Smooth muscle cell (in vitro differentiated cells): ENCODE measurements around the gene CDH7. TPM values are rescaled to one million over a fixed set of nuclear protein-coding genes. Genes with fewer than 3 reads are reported as not detected.

Experiments
- DNase-seq: peaks from one replicate; lab custom pipeline; 2025; ENCODE audit not compliant: unreplicated experiment; lab: John Stamatoyannopoulos, UW
- H2AFZ ChIP-seq: fragments of 200-600 bp; sonication (generic); 2 replicates; pipeline ENCODE4 v1.6.0; 2016; ENCODE audit warnings: antibody characterized with exemption, low read depth, mild to moderate bottlenecking
- H3F3A ChIP-seq: fragments of 200-600 bp; sonication (generic); 2 replicates; pipeline ENCODE4 v1.6.0; 2017; ENCODE audit warnings: antibody characterized with exemption, low read depth
- H3K27ac ChIP-seq: fragments of 200-600 bp; sonication (generic); 2 replicates; pipeline ENCODE4 v1.5.1; 2016; ENCODE audit warnings: low read depth, mild to moderate bottlenecking
- H3K27me3 ChIP-seq: fragments of 200-600 bp; sonication (generic); 2 replicates; pipeline ENCODE4 v1.6.1; 2016; ENCODE audit warnings: low read depth, mild to moderate bottlenecking
- H3K36me3 ChIP-seq: fragments of 200-600 bp; sonication (generic); 2 replicates; pipeline ENCODE4 v1.5.1; 2016; ENCODE audit warnings: low read depth
- H3K4me1 ChIP-seq: fragments of 200-600 bp; sonication (generic); 2 replicates; pipeline ENCODE4 v1.5.1; 2016; ENCODE audit warnings: low read depth
- H3K4me2 ChIP-seq: fragments of 200-600 bp; sonication (generic); 2 replicates; pipeline ENCODE4 v1.6.0; 2016; ENCODE audit warnings: mild to moderate bottlenecking
- H3K4me3 ChIP-seq: fragments of 200-600 bp; sonication (generic); 2 replicates; pipeline ENCODE4 v1.5.1; 2016; ENCODE audit warnings: mild to moderate bottlenecking
- H3K79me2 ChIP-seq: fragments of 200-600 bp; sonication (generic); 2 replicates; pipeline ENCODE4 v1.6.0; 2016; ENCODE audit warnings: low read depth, mild to moderate bottlenecking
- H3K9ac ChIP-seq: fragments of 200-600 bp; sonication (generic); 2 replicates; pipeline ENCODE4 v1.6.0; 2016; ENCODE audit warnings: low read depth
- H3K9me3 ChIP-seq: fragments of 200-600 bp; sonication (generic); replicated peaks from 2 replicates; pipeline ENCODE4 v1.5.1; 2016; ENCODE audit warnings: low read depth
- H4K20me1 ChIP-seq: fragments of 200-600 bp; sonication (generic); 2 replicates; pipeline ENCODE4 v1.6.0; 2016; ENCODE audit warnings: low read depth
- CTCF ChIP-seq: fragments of 200-600 bp; sonication (generic); IDR thresholded peaks from 2 replicates; pipeline ENCODE4 v1.5.1; 2017; ENCODE audit warnings: borderline replicate concordance, mild to moderate bottlenecking, antibody characterized with exemption; ENCODE audit not compliant: insufficient read depth, poor library complexity, severe bottlenecking
- WGBS: methylation state at CpG from one replicate; pipeline ENCODE4 v1.1.7; 2016; ENCODE audit warnings: low lambda C conversion rate; 5-methylcytosine and 5-hydroxymethylcytosine counted together
- polyA plus RNA-seq: library from polyadenylated mRNA; unstranded; fragments of >200 nt; fragmentation: Nextera tagmentation; extraction: Ambion mirVana; gene quantifications from 2 replicates; pipeline ENCODE4 v1.2.1, GENCODE V29; 2016
- total RNA-seq: library from RNA; depleted of rRNA; stranded (reverse); fragments of >200 nt; gene quantifications from 2 replicates; pipeline ENCODE4 v1.2.3, GENCODE V29; 2014

Gene CDH7
- total and polyA plus RNA-seq, 2 experiments from 2014 or later = 8.2 to 16.5 TPM

DNA sequence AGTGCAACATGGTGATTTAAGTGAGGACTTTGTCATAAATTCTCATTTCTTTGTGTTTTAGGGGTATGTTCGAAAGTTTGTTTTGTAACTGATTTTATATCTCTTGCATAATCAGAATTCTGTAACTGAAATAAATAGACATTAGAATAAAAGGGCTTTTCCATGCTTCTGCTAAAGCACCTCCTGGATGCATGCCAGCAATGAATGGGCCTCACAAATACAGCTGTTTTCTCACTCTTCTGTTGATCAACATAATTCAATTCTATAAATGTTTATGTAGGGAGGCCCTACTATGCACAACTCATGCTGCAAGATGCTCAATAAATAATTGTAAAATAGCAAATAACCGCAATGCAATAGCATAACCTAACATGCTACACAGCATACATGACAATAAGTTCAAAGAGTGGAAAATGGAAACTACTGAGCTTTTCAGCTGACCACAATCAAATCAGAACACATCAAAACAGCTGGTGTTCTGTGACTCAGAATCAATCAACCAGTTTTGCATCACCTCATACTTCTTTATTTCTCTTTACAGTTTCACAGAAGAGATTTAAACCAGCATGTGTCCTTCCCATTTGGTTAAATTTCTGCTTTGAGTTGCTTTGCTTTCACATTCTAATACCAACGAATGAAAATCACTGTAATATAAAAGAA, 11.0 kb downstream of the CDH7 start:
- no peak for TF ChIP-seq CTCF
- Histone ChIP-seq H3K9me3 (no peaks in the 10 kb centered on the region), H3K27ac (no peak overlapping the region), H3K4me1 (no peaks in the 10 kb centered on the region), H3K4me3 (no peak overlapping the region), H3K36me3 (no peaks in the 10 kb centered on the region), H3F3A (no peaks in the 10 kb centered on the region), H2AFZ (no peak overlapping the region), H4K20me1 (no peaks in the 10 kb centered on the region), H3K27me3 (no peaks in the 10 kb centered on the region), H3K79me2 (peaks cover 6% of the 10 kb centered on the region), H3K4me2 (no peak overlapping the region), H3K9ac (no peak overlapping the region)
- DNase-seq = no peak
- 95% methylated on average over 3 of the region's 3 CpGs for WGBS

DNA sequence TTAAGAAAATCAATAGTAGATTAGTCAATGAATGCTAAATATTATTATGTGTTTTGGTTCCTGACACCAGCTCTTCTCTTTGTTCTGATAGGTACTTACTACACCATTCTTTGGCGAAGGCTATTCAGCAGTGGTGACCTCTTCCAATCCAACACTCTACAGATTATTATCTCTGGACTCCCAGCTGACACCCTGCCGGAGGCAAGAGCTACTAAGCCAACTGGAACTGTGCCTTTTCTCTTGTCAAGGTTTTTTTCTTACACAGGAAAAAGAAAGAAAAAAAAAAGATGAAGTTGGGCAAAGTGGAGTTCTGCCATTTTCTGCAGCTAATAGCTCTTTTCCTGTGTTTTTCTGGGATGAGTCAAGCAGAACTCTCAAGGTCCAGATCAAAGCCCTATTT, 11.7 kb downstream of the CDH7 start:
- Histone ChIP-seq H3K27ac (no peak overlapping the region), H4K20me1 (no peaks in the 10 kb centered on the region), H3K4me3 (no peak overlapping the region), H3K4me2 (no peak overlapping the region), H3K9me3 (no peaks in the 10 kb centered on the region), H3K79me2 (peaks cover 6% of the 10 kb centered on the region), H3F3A (no peaks in the 10 kb centered on the region), H3K27me3 (no peaks in the 10 kb centered on the region), H3K4me1 (no peaks in the 10 kb centered on the region), H2AFZ (no peak overlapping the region), H3K36me3 (no peaks in the 10 kb centered on the region), H3K9ac (no peak overlapping the region)
- 59% methylated on average over 2 of the region's 2 CpGs for WGBS
- TF ChIP-seq CTCF = no peak
- DNase-seq = no peak

DNA sequence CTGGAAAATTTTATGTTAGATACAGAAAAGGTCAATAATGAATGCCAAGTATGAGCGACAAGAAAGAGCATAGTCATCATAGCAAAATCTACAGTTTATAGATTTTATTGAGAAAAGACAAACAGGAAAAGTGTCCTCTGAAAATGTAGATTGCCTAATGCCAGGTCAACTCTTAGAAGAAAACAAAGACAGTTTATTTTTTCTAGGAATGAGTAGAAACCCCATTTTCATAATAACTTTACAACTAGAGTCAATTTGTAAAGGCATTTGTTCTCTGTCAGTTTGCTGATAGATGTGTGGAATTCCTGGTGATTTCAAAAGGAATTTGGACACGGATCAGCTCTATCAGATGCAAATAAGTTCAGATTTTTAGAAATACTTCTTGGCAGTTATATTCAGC, 16.6 kb downstream of the CDH7 start:
- Histone ChIP-seq H3F3A (no peaks in the 10 kb centered on the region), H4K20me1 (no peaks in the 10 kb centered on the region), H3K9me3 (no peaks in the 10 kb centered on the region), H3K4me1 (no peaks in the 10 kb centered on the region), H3K27me3 (no peaks in the 10 kb centered on the region), H3K27ac (peak overlapping the region; percentile 65), H3K79me2 (peaks cover 2% of the 10 kb centered on the region), H3K4me3 (no peak overlapping the region), H2AFZ (no peak overlapping the region), H3K4me2 (no peak overlapping the region), H3K9ac (no peak overlapping the region), H3K36me3 (no peaks in the 10 kb centered on the region)
- TF ChIP-seq CTCF = no peak
- WGBS = 69% methylated on average over 2 of the region's 2 CpGs
- no peak for DNase-seq
